KMS-11 (cell line): ENCODE measurements around the gene AIP.

Source experiments
- H2AFZ ChIP-seq: fragments of 200-600 bp; sonication (generic); 2 replicates; pipeline ENCODE4 v1.6.1; 2016; ENCODE audit warnings: antibody characterized with exemption, mixed run types, low read depth
- H3K27ac ChIP-seq: fragments of 200-600 bp; sonication (generic); 2 replicates; pipeline ENCODE4 v1.6.1; 2016; ENCODE audit warnings: mild to moderate bottlenecking, mixed run types
- H3K27me3 ChIP-seq: fragments of 200-600 bp; sonication (generic); 2 replicates; pipeline ENCODE4 v1.6.1; 2017; ENCODE audit warnings: mild to moderate bottlenecking, low read depth, mixed run types, moderate library complexity; ENCODE audit not compliant: insufficient read depth
- H3K36me3 ChIP-seq: fragments of 200-600 bp; sonication (generic); 2 replicates; pipeline ENCODE4 v1.6.1; 2017; ENCODE audit warnings: mild to moderate bottlenecking, mixed run types; ENCODE audit not compliant: insufficient read depth
- H3K4me1 ChIP-seq: fragments of 200-600 bp; sonication (generic); 2 replicates; pipeline ENCODE4 v1.6.1; 2016; ENCODE audit warnings: mild to moderate bottlenecking, low read depth, mixed run types; ENCODE audit not compliant: poor library complexity, severe bottlenecking
- H3K4me2 ChIP-seq: fragments of 200-600 bp; sonication (generic); 2 replicates; pipeline ENCODE4 v1.7.0; 2016; ENCODE audit warnings: mild to moderate bottlenecking, mixed run types
- H3K4me3 ChIP-seq: fragments of 200-600 bp; sonication (generic); IDR thresholded peaks from 2 replicates; pipeline ENCODE4 v1.6.1; 2017; ENCODE audit warnings: low read depth, low read length, mixed read lengths; ENCODE audit not compliant: insufficient read depth
- H3K79me2 ChIP-seq: fragments of 200-600 bp; sonication (generic); 2 replicates; pipeline ENCODE4 v1.6.1; 2016; ENCODE audit warnings: low read depth, mixed run types; ENCODE audit not compliant: insufficient read depth
- H3K9ac ChIP-seq: fragments of 200-600 bp; sonication (generic); 2 replicates; pipeline ENCODE4 v1.6.1; 2016; ENCODE audit warnings: mild to moderate bottlenecking, mixed run types
- H4K20me1 ChIP-seq: fragments of 200-600 bp; sonication (generic); 2 replicates; pipeline ENCODE4 v1.6.1; 2016; ENCODE audit warnings: mild to moderate bottlenecking, mixed run types; ENCODE audit not compliant: insufficient read depth
- CTCF ChIP-seq: fragments of 200-600 bp; sonication (generic); conservative IDR thresholded peaks from 2 replicates; pipeline ENCODE4 v1.6.1; 2017; ENCODE audit warnings: low read depth, mild to moderate bottlenecking, antibody characterized with exemption, low read length, moderate library complexity, mixed read lengths

Gene AIP

GRCh38 chr11:67438158-67438902 is 44.5 kb upstream of the AIP start:
- TF ChIP-seq CTCF = no peak
- Histone ChIP-seq H2AFZ (no peak overlapping the region), H3K36me3 (no peaks in the 10 kb centered on the region), H3K9ac (no peak overlapping the region), H3K4me2 (no peak overlapping the region), H3K27ac (no peak overlapping the region), H3K27me3 (no peaks in the 10 kb centered on the region), H3K4me3 (no peak overlapping the region), H4K20me1 (no peaks in the 10 kb centered on the region), H3K79me2 (no peaks in the 10 kb centered on the region), H3K4me1 (no peaks in the 10 kb centered on the region)

GRCh38 chr11:67439321-67440228 is 43.3 kb upstream of the AIP start:
- no peak for TF ChIP-seq CTCF
- Histone ChIP-seq H3K4me2 (no peak overlapping the region), H3K4me1 (no peaks in the 10 kb centered on the region), H3K79me2 (no peaks in the 10 kb centered on the region), H3K36me3 (no peaks in the 10 kb centered on the region), H3K4me3 (no peak overlapping the region), H2AFZ (no peak overlapping the region), H3K27ac (no peak overlapping the region), H3K27me3 (no peaks in the 10 kb centered on the region), H3K9ac (no peak overlapping the region), H4K20me1 (no peaks in the 10 kb centered on the region)

GRCh38 chr11:67440229-67441097 is 42.4 kb upstream of the AIP start:
- no peak overlapping the region for H3K9ac ChIP-seq
- no peak overlapping the region for H2AFZ ChIP-seq
- H3K4me3 ChIP-seq = no peak overlapping the region
- no peak overlapping the region for H3K4me2 ChIP-seq
- H4K20me1 ChIP-seq = no peaks in the 10 kb centered on the region
- H3K4me1 ChIP-seq = no peaks in the 10 kb centered on the region
- H3K27ac ChIP-seq = no peak overlapping the region
- no peaks in the 10 kb centered on the region for H3K79me2 ChIP-seq
- TF ChIP-seq CTCF = no peak
- H3K36me3 ChIP-seq = no peaks in the 10 kb centered on the region
- H3K27me3 ChIP-seq = peaks cover 5% of the 10 kb centered on the region; the same call in 1 of the 2 replicates

- TF ChIP-seq CTCF = no peak
- Histone ChIP-seq H3K79me2 (no peaks in the 10 kb centered on the region), H3K27ac (no peak overlapping the region), H3K27me3 (peaks cover 11% of the 10 kb centered on the region), H2AFZ (no peak overlapping the region), H3K36me3 (no peaks in the 10 kb centered on the region), H3K4me2 (no peak overlapping the region), H3K4me1 (no peaks in the 10 kb centered on the region), H3K9ac (no peak overlapping the region), H3K4me3 (no peak overlapping the region), H4K20me1 (no peaks in the 10 kb centered on the region)
Observed at GRCh38 chr11:67441098-67441563, 41.7 kb upstream of the AIP start.
